ENCODE data around the gene SHANK1. TPM values are rescaled to one million over a fixed set of nuclear protein-coding genes. Genes with fewer than 3 reads are reported as not detected.

SHANK1 gene
- total and polyA plus RNA-seq, 11 donors, result 0.03 to 2.1 (median 0.44) TPM; not detected in 1

GRCh38 chr19:50701367-50701985 is 18.1 kb downstream of the SHANK1 start:
- intact Hi-C loops (cut with DNase I), result loop anchor here in 3 of 10 donors (5.0 to 10.0 kb wide), 2 partner anchors 81 to 83 kb away; no protein-coding TSS in a partner anchor
- Histone ChIP-seq H3K4me1 (no peaks in the 10 kb centered on the region), H3K9me3 (no peaks in the 10 kb centered on the region), H3K4me3 (no peak overlapping the region), H3K27ac (no peak overlapping the region), H3K27me3 (peaks cover 3 to 41% (median 14%) of the 10 kb centered on the region in 9 donors), H3K36me3 (no peaks in the 10 kb centered on the region)
- 89 to 90% (median 89%) methylated on average over 12 to 13 of the region's 13 CpGs for WGBS, 4 donors
- no peak for TF ChIP-seq CTCF (IDR thresholded peaks at IDR 0.05)
- TF ChIP-seq POLR2A (IDR thresholded peaks at IDR 0.05), result no peak
- DNase-seq (no peak), ATAC-seq (no peak)

GRCh38 chr19:50697414-50698124 is 22.0 kb downstream of the SHANK1 start:
- H3K36me3 ChIP-seq, result no peaks in the 10 kb centered on the region
- H3K4me1 ChIP-seq, result peaks cover 0 to 13% (median 0%) of the 10 kb centered on the region in 12 donors
- intact Hi-C loops (cut with DNase I), result no loop called here
- ATAC-seq, result no peak
- TF ChIP-seq CTCF (IDR thresholded peaks at IDR 0.05), result no peak
- TF ChIP-seq POLR2A (IDR thresholded peaks at IDR 0.05), result no peak
- H3K9me3 ChIP-seq, result no peaks in the 10 kb centered on the region
- WGBS, 4 donors, result 65 to 74% (median 70%) methylated on average over 13 of the region's 13 CpGs
- H3K27me3 ChIP-seq, result peaks cover 21 to 52% (median 33%) of the 10 kb centered on the region in 9 donors
- H3K27ac ChIP-seq, result no peak overlapping the region
- DNase-seq, result no peak
- no peak overlapping the region for H3K4me3 ChIP-seq

GRCh38 chr19:50696094-50696483 is 23.5 kb downstream of the SHANK1 start:
- intact Hi-C loops (cut with DNase I), result no loop called here
- no peak for ATAC-seq
- 52 to 56% (median 54%) methylated on average over 14 to 15 of the region's 15 CpGs for WGBS, 4 donors
- H3K27ac ChIP-seq, result no peak overlapping the region
- DNase-seq, result no peak
- peaks cover 0 to 13% (median 0%) of the 10 kb centered on the region in 12 donors for H3K4me1 ChIP-seq
- peaks cover 17 to 53% (median 39%) of the 10 kb centered on the region in 9 donors for H3K27me3 ChIP-seq
- TF ChIP-seq CTCF (IDR thresholded peaks at IDR 0.05), result no peak
- no peak for TF ChIP-seq POLR2A (IDR thresholded peaks at IDR 0.05)
- H3K9me3 ChIP-seq, result no peaks in the 10 kb centered on the region
- no peak overlapping the region for H3K4me3 ChIP-seq
- no peaks in the 10 kb centered on the region for H3K36me3 ChIP-seq

Data from heart left ventricle (tissue), 16 donors.